ENCODE measurements around the gene SBNO1.
"Not testable (repeated sequence)": the region's sequence is repeated elsewhere in the genome, so short reads cannot be mapped to it uniquely, and the experiment has no call there.

SBNO1 gene

GRCh38 chr12:123346946-123347345 is 17.7 kb downstream of the SBNO1 start:
- no peak for DNase-seq (ENCODE audit: low spot score)

GRCh38 chr12:123344086-123344485 is 20.6 kb downstream of the SBNO1 start:
- no peak for DNase-seq (ENCODE audit: low spot score)

- DNase-seq (ENCODE audit: low spot score) = no peak
These were observed 27.6 kb downstream of the SBNO1 start for GRCh38 chr12:123337070-123337469.

DNA sequence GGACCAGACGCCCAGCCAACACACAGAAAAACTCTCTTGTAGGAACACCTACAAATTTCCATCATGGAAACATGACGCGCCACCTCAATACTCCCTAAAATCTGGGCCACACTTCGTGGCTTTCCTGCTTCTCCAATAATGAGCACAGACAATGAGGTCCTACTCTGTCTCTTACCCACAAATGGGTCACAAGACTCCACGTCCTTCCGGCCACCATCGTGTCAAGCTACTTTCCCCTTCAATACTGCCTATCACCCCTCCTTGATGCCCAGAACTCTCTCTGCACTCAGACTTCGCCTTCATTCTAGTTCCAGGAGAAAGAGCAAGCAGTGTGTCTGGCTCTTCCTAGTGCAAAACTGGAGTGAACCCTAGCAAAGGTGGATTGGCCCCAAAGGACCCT is 28.1 kb downstream of the SBNO1 start:
- no peak for DNase-seq (ENCODE audit: low spot score)

GRCh38 chr12:123335490-123335889 is 29.2 kb downstream of the SBNO1 start:
- no peak for DNase-seq (ENCODE audit: low spot score)

DNA sequence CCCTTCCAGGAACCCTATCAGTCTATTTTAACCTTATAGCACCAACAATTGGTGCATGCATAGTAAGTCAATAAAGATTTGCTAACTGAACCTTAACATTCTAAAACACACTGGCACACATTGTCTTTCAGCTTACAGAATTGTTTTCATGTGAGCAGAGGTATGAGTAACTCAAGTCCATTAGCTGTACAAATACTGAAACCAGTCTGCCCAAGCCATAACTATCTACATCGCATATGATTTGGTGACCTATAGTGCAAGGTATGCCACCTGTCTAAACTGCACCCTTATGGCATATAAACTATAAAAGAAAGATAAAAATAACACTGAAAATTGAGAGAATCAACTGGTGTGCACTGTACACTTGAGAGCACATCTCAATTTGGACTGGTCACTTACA is 34.8 kb downstream of the SBNO1 start:
- no peak for DNase-seq (ENCODE audit: low spot score)

GRCh38 chr12:123319826-123320225 is 44.8 kb downstream of the SBNO1 start:
- no peak for DNase-seq (ENCODE audit: low spot score)

GRCh38 chr12:123319273-123319672 is 45.4 kb downstream of the SBNO1 start:
- DNase-seq (ENCODE audit: low spot score) = no peak

DNA sequence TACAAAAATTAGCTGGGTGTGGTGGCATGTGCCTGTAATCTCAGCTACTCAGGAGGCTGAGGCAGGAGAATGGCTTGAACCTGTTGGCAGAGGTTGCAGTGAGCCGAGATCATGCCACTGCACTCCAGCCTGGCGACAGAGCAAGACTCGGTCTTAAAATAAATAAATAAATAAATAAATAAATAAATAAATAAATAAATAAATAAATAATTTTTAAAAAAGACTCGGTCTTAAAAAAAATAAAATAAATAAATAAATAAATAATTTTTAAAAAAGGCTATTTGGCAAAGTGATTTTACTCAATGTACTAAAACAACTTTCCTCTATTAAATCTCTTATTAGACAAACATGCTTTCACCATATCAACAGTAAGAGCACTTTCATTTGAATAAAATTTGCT is 51.6 kb downstream of the SBNO1 start:
- DNase-seq (ENCODE audit: low spot score) = not testable (repeated sequence)

- DNase-seq (ENCODE audit: low spot score) = no peak
These were observed 58.4 kb downstream of the SBNO1 start for GRCh38 chr12:123306200-123306599.

- DNase-seq (ENCODE audit: low spot score) = no peak
These were observed 59.5 kb downstream of the SBNO1 start for GRCh38 chr12:123305136-123305535.

- DNase-seq (ENCODE audit: low spot score) = no peak
These were observed 71.4 kb downstream of the SBNO1 start for GRCh38 chr12:123293178-123293760.

GRCh38 chr12:123289911-123290310 is 74.7 kb downstream of the SBNO1 start:
- no peak for DNase-seq (ENCODE audit: low spot score)

- no peak for DNase-seq (ENCODE audit: low spot score)
These were observed 75.8 kb downstream of the SBNO1 start for GRCh38 chr12:123288751-123289346.

DNA sequence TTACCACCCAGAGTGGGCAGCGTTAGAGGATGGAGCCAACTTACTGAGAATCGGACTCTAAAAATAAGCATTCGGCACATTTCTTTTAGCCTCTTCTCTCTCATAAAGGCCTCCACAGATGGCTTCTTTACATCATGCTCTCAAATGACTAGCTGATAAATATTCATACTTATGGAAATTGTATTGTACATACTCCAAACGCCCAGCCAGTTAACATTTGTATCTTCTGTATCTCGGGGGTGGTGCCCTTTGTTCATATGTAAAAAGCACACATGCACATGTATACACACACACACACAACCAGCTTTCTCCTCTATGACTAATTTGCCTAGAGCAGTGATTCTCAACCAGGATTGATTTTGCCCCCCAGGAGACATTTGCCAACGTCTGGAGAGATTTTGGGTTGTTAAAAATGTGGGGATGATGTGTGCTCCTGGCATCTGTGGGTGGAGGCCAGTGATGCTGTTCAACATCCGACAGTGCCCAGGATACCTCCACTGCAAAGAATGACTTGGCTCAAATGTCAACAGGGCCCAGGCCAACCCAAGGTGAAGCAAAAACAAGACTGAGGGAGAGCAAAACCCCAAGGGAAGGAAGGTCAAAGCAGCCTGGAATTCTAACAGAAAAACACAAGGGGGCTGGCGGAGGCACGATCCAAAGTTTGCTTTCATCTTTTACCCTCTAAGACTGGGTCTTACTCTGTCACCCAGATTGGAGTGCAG is 77.8 kb downstream of the SBNO1 start:
- DNase-seq (ENCODE audit: low spot score) = no peak

DNA sequence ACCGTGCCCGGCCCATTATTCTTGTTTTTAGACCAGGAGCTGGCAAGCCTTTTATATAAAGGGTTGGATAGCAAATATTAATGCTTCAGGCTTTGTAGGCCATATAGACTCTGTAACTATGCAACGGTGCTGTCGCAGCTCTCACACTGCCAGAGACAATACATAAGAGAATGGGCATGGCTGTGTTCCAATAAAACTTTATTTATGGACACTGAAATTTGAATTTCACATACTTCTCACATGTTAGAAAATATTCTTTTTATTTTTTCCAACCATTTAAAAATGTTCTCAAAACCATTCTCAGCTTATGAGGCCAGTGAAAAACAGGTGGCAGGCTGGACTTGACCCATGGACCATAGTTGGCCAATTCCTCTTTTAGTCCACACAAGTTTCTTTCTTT is 80.0 kb downstream of the SBNO1 start:
- DNase-seq (ENCODE audit: low spot score) = no peak

- DNase-seq (ENCODE audit: low spot score) = no peak
These were observed 81.2 kb downstream of the SBNO1 start for GRCh38 chr12:123283461-123283860.

GRCh38 chr12:123282111-123282510 is 82.5 kb downstream of the SBNO1 start:
- no peak for DNase-seq (ENCODE audit: low spot score)

DNA sequence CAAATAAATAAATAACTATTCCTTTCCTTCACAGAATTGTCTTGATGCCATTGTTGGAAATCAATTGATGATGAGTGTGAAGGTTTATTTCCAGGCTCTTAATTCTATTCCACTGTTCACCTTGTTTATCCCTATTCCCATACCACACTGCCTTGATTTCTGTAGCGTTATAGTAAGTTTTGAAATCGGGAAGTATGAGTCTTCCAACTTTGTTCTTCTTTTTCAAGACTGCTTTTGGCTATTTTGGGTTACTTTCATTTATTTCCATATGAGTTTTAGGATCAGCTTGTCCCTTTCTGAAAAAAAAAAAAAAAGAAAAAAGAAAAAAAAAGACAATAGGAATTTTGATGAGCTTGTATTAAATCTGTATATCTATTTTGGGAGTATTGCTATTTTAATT is 83.7 kb downstream of the SBNO1 start:
- no peak for DNase-seq (ENCODE audit: low spot score)

GRCh38 chr12:123278101-123278627 is 86.5 kb downstream of the SBNO1 start:
- no peak for DNase-seq (ENCODE audit: low spot score)

- DNase-seq (ENCODE audit: low spot score) = no peak
These were observed 91.5 kb downstream of the SBNO1 start for GRCh38 chr12:123273166-123273565.

- DNase-seq (ENCODE audit: low spot score) = peak; percentile 95
These were observed 93.5 kb downstream of the SBNO1 start for GRCh38 chr12:123271001-123271668.
